ENCODE measurements around the gene F10. TPM values are rescaled to one million over a fixed set of nuclear protein-coding genes. Genes with fewer than 3 reads are reported as not detected.

F10 gene
- total and polyA plus RNA-seq, 9 of the 15 experiments (the other 6 are each of a cell fraction or from before 2014, with no cell fraction given): 0.04 to 0.09 (median 0.07) TPM; not detected in 5

GRCh38 chr13:113109151-113110047 lies 13.2 kb upstream of the F10 start:
- in situ Hi-C loops (cut with MboI) (no loop called here), intact Hi-C loops (cut with micrococcal nuclease) (no loop called here)
- ChIA-PET POLR2A (no interaction called here), CTCF (ENCODE audit: low intra/inter-chr PET ratio) (no interaction called here)
- 63% methylated on average over 14 of the region's 73 CpGs for WGBS (ENCODE audit: insufficient coverage, low coverage, missing lambda C conversion rate)
- no peak overlapping the region for H3K9ac ChIP-seq (ENCODE audit: insufficient read depth in 1 of 2, low read depth in 2 of 2, low read length in 2 of 2)
- no peak for DNase-seq (ENCODE audit: extremely low read depth in 1 of 4, low spot score in 3 of 4)
- no peaks in the 10 kb centered on the region for H3K36me3 ChIP-seq (ENCODE audit: control insufficient read depth, insufficient read depth, low read length)
- no peak for FAIRE-seq
- BruUV-seq (replicated peaks): no TSS peak
- H3K4me2 ChIP-seq (ENCODE audit: insufficient read depth, low read length): no peak overlapping the region
- H2AFZ ChIP-seq (ENCODE audit: low read depth, low read length): no peak overlapping the region
- H3K27ac ChIP-seq (ENCODE audit: extremely low read depth, low read depth, low read length): no peak overlapping the region
- H3K79me2 ChIP-seq (ENCODE audit: control insufficient read depth, insufficient read depth, low read length): no peaks in the 10 kb centered on the region
- ATAC-seq: no peak
- no peaks in the 10 kb centered on the region for H3K9me1 ChIP-seq (ENCODE audit: control insufficient read depth, insufficient read depth, low read length)
- H3K4me3 ChIP-seq: no peak overlapping the region
- peaks cover 2 to 3% of the 10 kb centered on the region in 2 experiments; a peak in 2 of 5 replicates for H3K27me3 ChIP-seq (ENCODE audit: control insufficient read depth in 2 of 2, insufficient read depth in 2 of 2, low read length in 2 of 2)
- H4K20me1 ChIP-seq (replicated peaks; ENCODE audit: control insufficient read depth, insufficient read depth, low read length): 0 out of 2 replicates have a peak, but pooled peaks cover 3% of the 10 kb centered on the region
- H3K9me3 ChIP-seq (replicated peaks; ENCODE audit: control insufficient read depth, insufficient read depth, low read depth, low read length): no peaks in the 10 kb centered on the region
- H3K4me1 ChIP-seq (replicated peaks in 1 of 2; ENCODE audit: control insufficient read depth in 2 of 2, insufficient read depth in 2 of 2, low read length in 2 of 2): peaks cover 0 to 10% of the 10 kb centered on the region in 2 experiments; a peak in 2 of 5 replicates
- TF ChIP-seq JUN (IDR thresholded peaks at IDR 0.05; ENCODE audit: borderline replicate concordance, low read depth, low read length) (no peak), JUN (CRISPR knock-in tag; IDR thresholded peaks at IDR 0.05; ENCODE audit: borderline replicate concordance) (no peak), MAX (CRISPR knock-in tag; IDR thresholded peaks at IDR 0.05) (no peak), NKRF (IDR thresholded peaks at IDR 0.05; ENCODE audit: borderline replicate concordance) (no peak), ZNF133 (CRISPR knock-in tag; IDR thresholded peaks at IDR 0.05) (no peak), PTRF (tag; IDR thresholded peaks at IDR 0.05) (no peak), RBFOX2 (IDR thresholded peaks at IDR 0.05; ENCODE audit: low read depth, low read length) (no peak), CHCHD3 (CRISPR knock-in tag; IDR thresholded peaks at IDR 0.05) (no peak), TEAD4 (IDR thresholded peaks at IDR 0.05; ENCODE audit: low read length) (no peak), TEAD4 (CRISPR knock-in tag; IDR thresholded peaks at IDR 0.05; ENCODE audit: borderline replicate concordance) (no peak), MEF2A (IDR thresholded peaks at IDR 0.05; ENCODE audit: control insufficient read depth, low read depth, low read length) (no peak), CHD1 (IDR thresholded peaks at IDR 0.05; ENCODE audit: low read length) (no peak), ZNF583 (CRISPR knock-in tag; IDR thresholded peaks at IDR 0.05) (no peak), ZNF639 (CRISPR knock-in tag; conservative IDR thresholded peaks at IDR 0.05 in 1 of 2, IDR thresholded peaks at IDR 0.05 in 1 of 2) (no peak), PURB (CRISPR knock-in tag; IDR thresholded peaks at IDR 0.05; ENCODE audit: low read depth) (no peak), TCFL5 (CRISPR knock-in tag; conservative IDR thresholded peaks at IDR 0.05) (no peak)

Measured in K562 (cell line).